ENCODE measurements around the gene CARD19.
A peak's percentile ranks its signal among the peaks of the same experiment; 100 is the strongest.

The CARD19 gene

GRCh38 chr9:93064392-93065134 lies 31.5 kb upstream of the CARD19 start:
- no peak for DNase-seq (ENCODE audit: low spot score)

- DNase-seq (ENCODE audit: low spot score): no peak
Observed at GRCh38 chr9:93065135-93065720, 30.8 kb upstream of the CARD19 start.

GRCh38 chr9:93066978-93067603 lies 28.9 kb upstream of the CARD19 start:
- no peak for DNase-seq (ENCODE audit: low spot score)

GRCh38 chr9:93068956-93069355 lies 27.1 kb upstream of the CARD19 start:
- DNase-seq (ENCODE audit: low spot score): no peak

GRCh38 chr9:93071464-93071863 lies 24.6 kb upstream of the CARD19 start:
- DNase-seq (ENCODE audit: low spot score): peak; percentile 45

- DNase-seq (ENCODE audit: low spot score): no peak
Observed at GRCh38 chr9:93072383-93072795, 23.6 kb upstream of the CARD19 start.

- DNase-seq (ENCODE audit: low spot score): no peak
Observed at GRCh38 chr9:93076101-93076791, 19.8 kb upstream of the CARD19 start.

- DNase-seq (ENCODE audit: low spot score): no peak
Observed at GRCh38 chr9:93076792-93077128, 19.3 kb upstream of the CARD19 start.

GRCh38 chr9:93077367-93077766 lies 18.6 kb upstream of the CARD19 start:
- DNase-seq (ENCODE audit: low spot score): no peak

- DNase-seq (ENCODE audit: low spot score): no peak
Observed at GRCh38 chr9:93077811-93078210, 18.2 kb upstream of the CARD19 start.

GRCh38 chr9:93079371-93079770 lies 16.6 kb upstream of the CARD19 start:
- DNase-seq (ENCODE audit: low spot score): no peak

GRCh38 chr9:93080406-93080805 lies 15.6 kb upstream of the CARD19 start:
- no peak for DNase-seq (ENCODE audit: low spot score)

GRCh38 chr9:93081081-93081529 lies 14.9 kb upstream of the CARD19 start:
- peak; percentile 23 for DNase-seq (ENCODE audit: low spot score)

GRCh38 chr9:93081931-93082330 lies 14.1 kb upstream of the CARD19 start:
- peak; percentile 77 for DNase-seq (ENCODE audit: low spot score)

GRCh38 chr9:93082841-93083411 lies 13.1 kb upstream of the CARD19 start:
- DNase-seq (ENCODE audit: low spot score): no peak

GRCh38 chr9:93083592-93084470 lies 12.2 kb upstream of the CARD19 start:
- DNase-seq (ENCODE audit: low spot score): no peak

- DNase-seq (ENCODE audit: low spot score): no peak
Observed at GRCh38 chr9:93084471-93084881, 11.5 kb upstream of the CARD19 start.

- no peak for DNase-seq (ENCODE audit: low spot score)
Observed at GRCh38 chr9:93085676-93086075, 10.3 kb upstream of the CARD19 start.

GRCh38 chr9:93086447-93087224 lies 9.4 kb upstream of the CARD19 start:
- no peak for DNase-seq (ENCODE audit: low spot score)

- no peak for DNase-seq (ENCODE audit: low spot score)
Observed at GRCh38 chr9:93087971-93088655, 7.9 kb upstream of the CARD19 start.

Measured in AG08395 (cell line).